HepG2 (cell line): Measurements from ENCODE around the gene BIRC5. TPM values are rescaled to one million over a fixed set of nuclear protein-coding genes. Genes with fewer than 3 reads are reported as not detected.

Source experiments
- AGO2 ChIP-seq: fragments of 200-400 bp; formaldehyde crosslinking; optimal IDR thresholded peaks from 2 replicates; pipeline ENCODE3; 2017; ENCODE audit warnings: mild to moderate bottlenecking, low read depth, low read length, moderate library complexity
- GABPB1 ChIP-seq: IDR thresholded peaks from 2 replicates; pipeline ENCODE4 v1.6.1; 2016; ENCODE audit warnings: mild to moderate bottlenecking, missing genetic modification reagents, moderate library complexity, missing compliant biosample characterization
- HOXA3 ChIP-seq: sonication (generic); formaldehyde crosslinking; IDR thresholded peaks from 2 replicates; pipeline ENCODE4 v1.5.0; 2020; ENCODE audit warnings: missing genetic modification reagents
- KDM2A ChIP-seq: sonication (generic); formaldehyde crosslinking; IDR thresholded peaks from 2 replicates; pipeline ENCODE4 v1.4.0; 2020; ENCODE audit warnings: low read depth, missing genetic modification reagents, borderline replicate concordance
- NFKBIZ ChIP-seq: IDR thresholded peaks from 2 replicates; pipeline ENCODE4 v1.6.1; 2018; ENCODE audit warnings: missing genetic modification reagents, missing compliant biosample characterization
- PTBP1 ChIP-seq: fragments of 200-400 bp; formaldehyde crosslinking; IDR thresholded peaks from 2 replicates; pipeline ENCODE4 v1.6.1; 2018; ENCODE audit warnings: low read length, low read depth; ENCODE audit not compliant: poor library complexity, severe bottlenecking
- RAD21 ChIP-seq: fragments of 450-650 bp; formaldehyde crosslinking; IDR thresholded peaks from 2 replicates; pipeline ENCODE4 v1.5.0; 2020; ENCODE audit warnings: mild to moderate bottlenecking
- RARA ChIP-seq: IDR thresholded peaks from 2 replicates; pipeline ENCODE4 v1.6.1; 2016; ENCODE audit warnings: missing genetic modification reagents, missing compliant biosample characterization
- REXO4 ChIP-seq: sonication (generic); formaldehyde crosslinking; IDR thresholded peaks from 2 replicates; pipeline ENCODE4 v1.8.0; 2022; ENCODE audit warnings: missing genetic modification reagents, mild to moderate bottlenecking, borderline replicate concordance
- RXRA ChIP-seq: sonication (generic); formaldehyde crosslinking; IDR thresholded peaks from 2 replicates; pipeline ENCODE4 v1.5.1; 2020; ENCODE audit warnings: missing genetic modification reagents
- SAP130 ChIP-seq: IDR thresholded peaks from 2 replicates; pipeline ENCODE4 v1.6.1; 2016; ENCODE audit warnings: low read depth
- TCF7 ChIP-seq: sonication (generic); IDR thresholded peaks from 2 replicates; pipeline ENCODE4 v1.6.1; 2016; ENCODE audit warnings: antibody characterized with exemption, low read depth
- THAP7 ChIP-seq: sonication (generic); formaldehyde crosslinking; IDR thresholded peaks from 2 replicates; pipeline ENCODE4 v1.8.1; 2023; ENCODE audit warnings: mild to moderate bottlenecking, missing genetic modification reagents
- ZBTB42 ChIP-seq: sonication (generic); formaldehyde crosslinking; IDR thresholded peaks from 2 replicates; pipeline ENCODE4 v1.5.0; 2020; ENCODE audit warnings: mild to moderate bottlenecking, missing genetic modification reagents
- ZNF253 ChIP-seq: sonication (generic); formaldehyde crosslinking; IDR thresholded peaks from 2 replicates; pipeline ENCODE4 v1.8.0; 2022; ENCODE audit warnings: mild to moderate bottlenecking, missing genetic modification reagents, borderline replicate concordance
- ZNF414 ChIP-seq: sonication (generic); formaldehyde crosslinking; IDR thresholded peaks from 2 replicates; pipeline ENCODE4 v1.5.0; 2020; ENCODE audit warnings: missing genetic modification reagents
- ZNF687 ChIP-seq: sonication (generic); formaldehyde crosslinking; IDR thresholded peaks from 2 replicates; pipeline ENCODE4 v1.5.1; 2020; ENCODE audit warnings: mild to moderate bottlenecking, missing genetic modification reagents, moderate library complexity
- ZNF782 ChIP-seq: sonication (generic); formaldehyde crosslinking; IDR thresholded peaks from 2 replicates; pipeline ENCODE4 v1.4.0; 2020; ENCODE audit warnings: missing genetic modification reagents, mild to moderate bottlenecking, borderline replicate concordance
- ZNF800 ChIP-seq: sonication (generic); formaldehyde crosslinking; IDR thresholded peaks from 2 replicates; pipeline ENCODE4 v1.4.0; 2020; ENCODE audit warnings: missing genetic modification reagents
- polyA plus RNA-seq, 8 experiments: library from polyadenylated mRNA; depleted of rRNA in 3 of 8; stranded (reverse) in 7 of 8; unstranded in 1 of 8; fragments of >200 nt; fragmentation: Illumina TruSeq in 4 of 8; extraction: Trizol in 4 of 8; gene quantifications; 2 replicates each; pipeline versions ENCODE4 v1.2.1 to v1.2.3, GENCODE V29; 2011 to 2016; ENCODE audit warnings: low read depth in 4 of 8, missing spikeins in 1 of 8, mixed read lengths in 1 of 8; ENCODE audit not compliant: insufficient read depth in 1 of 8
- total RNA-seq, 5 experiments: library from RNA; depleted of rRNA; stranded (reverse); fragments of >200 nt; fragmentation: Illumina TruSeq; extraction: Trizol; gene quantifications; 2 replicates each; pipeline ENCODE4 v1.2.3, GENCODE V29; 2016; ENCODE audit warnings: low read depth in 1 of 5

BIRC5 gene
- total and polyA plus RNA-seq, 2 of the 13 experiments (the other 11 are each of a cell fraction or from before 2014, with no cell fraction given), result 30.3 to 135 TPM

GRCh38 chr17:78258323-78259191 is 44.5 kb downstream of the BIRC5 start (continued):
- peak; percentile 52; the same call in 1 of the 2 replicates for TF ChIP-seq ZNF687
- TF ChIP-seq RARA, result peak; percentile 53; the same call in 1 of the 2 replicates
- TF ChIP-seq SAP130 (CRISPR knock-in tag), result peak; percentile 69
- peak; percentile 57 for TF ChIP-seq PTBP1
- peak; percentile 27; the same call in 1 of the 2 replicates for TF ChIP-seq TCF7
- TF ChIP-seq REXO4 (CRISPR knock-in tag), result no peak
- peak; percentile 70; the same call in 1 of the 2 replicates for TF ChIP-seq GABPB1 (CRISPR knock-in tag)
- TF ChIP-seq NFKBIZ (CRISPR knock-in tag), result no peak
- no peak for TF ChIP-seq RAD21 (CRISPR knock-in tag)
- no peak for TF ChIP-seq ZNF414 (CRISPR knock-in tag)
- TF ChIP-seq AGO2, result no peak
- TF ChIP-seq THAP7 (CRISPR knock-in tag), result no peak
- TF ChIP-seq ZNF800 (CRISPR knock-in tag), result peak; percentile 67; the same call in 1 of the 2 replicates
- no peak for TF ChIP-seq ZBTB42 (CRISPR knock-in tag)
- peak; percentile 31; the same call in 1 of the 2 replicates for TF ChIP-seq KDM2A (CRISPR knock-in tag)
- no peak for TF ChIP-seq ZNF782 (CRISPR knock-in tag)
- TF ChIP-seq HOXA3 (CRISPR knock-in tag), result no peak
- TF ChIP-seq ZNF253 (CRISPR knock-in tag), result 0 out of 2 replicates have a peak, but pooled peaks have one; percentile 43
- TF ChIP-seq RXRA (CRISPR knock-in tag), result peak; percentile 44; the same call in 1 of the 2 replicates
